Activated T-cell treated with anti-CD3 and anti-CD28 coated beads, Interleukin-2, amount 50 U/mL, for 4 hours (primary cell): Measurements from ENCODE around the gene CAMK1D. TPM values are rescaled to one million over a fixed set of nuclear protein-coding genes. Genes with fewer than 3 reads are reported as not detected.

Experiments used
- ATAC-seq, 2 donors: fragments of 200-7000 bp; cut with Tn5 transposase; one replicate each; pipeline ENCODE4 v1.10.0; 2021
- DNase-seq: peaks from one replicate; pipeline ENCODE4 v3.0.0-alpha.2; 2020
- H3K27me3 Mint-ChIP-seq: one replicate; pipeline ENCODE4 v1.8.0; 2021; ENCODE audit warnings: low read depth, mixed read lengths
- H3K36me3 Mint-ChIP-seq: one replicate; pipeline ENCODE4 v1.8.0; 2022; ENCODE audit warnings: mixed read lengths; ENCODE audit not compliant: insufficient read depth
- H3K4me1 Mint-ChIP-seq: one replicate; pipeline ENCODE4 v1.8.0; 2021; ENCODE audit warnings: low read depth, mixed read lengths
- H3K4me3 Mint-ChIP-seq: one replicate; pipeline ENCODE4 v1.8.0; 2021; ENCODE audit warnings: mild to moderate bottlenecking, moderate library complexity, mixed read lengths
- H3K9me3 Mint-ChIP-seq: one replicate; pipeline ENCODE4 v1.8.0; 2021; ENCODE audit warnings: mixed read lengths
- total RNA-seq, 3 donors: library from RNA; stranded (reverse); gene quantifications; one replicate each; pipeline ENCODE4 v1.2.1, GENCODE V29; 2021

The CAMK1D gene
- total RNA-seq, 3 donors from 2014 or later, result 6.3 to 7.8 (median 6.7) TPM

- H3K36me3 Mint-ChIP-seq, result peaks cover 5% of the 10 kb centered on the region
Measured at GRCh38 chr10:12509016-12509793, 159.9 kb downstream of the CAMK1D start.

GRCh38 chr10:12509794-12510100 lies 160.4 kb downstream of the CAMK1D start:
- no peak overlapping the region for H3K4me3 Mint-ChIP-seq
- H3K4me1 Mint-ChIP-seq, result peaks cover 55% of the 10 kb centered on the region
- H3K27me3 Mint-ChIP-seq, result no peaks in the 10 kb centered on the region
- ATAC-seq (no peak), DNase-seq (no peak)
- no peaks in the 10 kb centered on the region for H3K9me3 Mint-ChIP-seq
- peaks cover 5% of the 10 kb centered on the region for H3K36me3 Mint-ChIP-seq

More at GRCh38 chr10:12509016-12509793, 159.9 kb downstream of the CAMK1D start:
- DNase-seq, result no peak
- Mint-ChIP-seq H3K9me3 (no peaks in the 10 kb centered on the region), H3K4me1 (peaks cover 52% of the 10 kb centered on the region), H3K4me3 (no peak overlapping the region), H3K27me3 (no peaks in the 10 kb centered on the region)
- ATAC-seq, result peak; percentile 52 to 68

- Mint-ChIP-seq H3K4me3 (no peak overlapping the region), H3K36me3 (peaks cover 3% of the 10 kb centered on the region), H3K27me3 (no peaks in the 10 kb centered on the region), H3K4me1 (peaks cover 48% of the 10 kb centered on the region), H3K9me3 (no peaks in the 10 kb centered on the region)
- DNase-seq, result no peak
- ATAC-seq, result no peak
Measured at GRCh38 chr10:12510501-12510941, 161.2 kb downstream of the CAMK1D start.

- ATAC-seq, result no peak
- H3K4me1 Mint-ChIP-seq, result peaks cover 45% of the 10 kb centered on the region
- H3K36me3 Mint-ChIP-seq, result peaks cover 3% of the 10 kb centered on the region
- no peaks in the 10 kb centered on the region for H3K9me3 Mint-ChIP-seq
- no peak overlapping the region for H3K4me3 Mint-ChIP-seq
- H3K27me3 Mint-ChIP-seq, result no peaks in the 10 kb centered on the region
- no peak for DNase-seq
Measured at GRCh38 chr10:12510984-12511383, 161.6 kb downstream of the CAMK1D start.

GRCh38 chr10:12511651-12512050 lies 162.3 kb downstream of the CAMK1D start:
- no peak for ATAC-seq
- peaks cover 45% of the 10 kb centered on the region for H3K4me1 Mint-ChIP-seq
- peaks cover 3% of the 10 kb centered on the region for H3K36me3 Mint-ChIP-seq
- DNase-seq, result no peak
- H3K4me3 Mint-ChIP-seq, result no peak overlapping the region
- H3K27me3 Mint-ChIP-seq, result no peaks in the 10 kb centered on the region
- no peaks in the 10 kb centered on the region for H3K9me3 Mint-ChIP-seq

GRCh38 chr10:12512332-12513002 lies 163.1 kb downstream of the CAMK1D start:
- DNase-seq, result no peak
- Mint-ChIP-seq H3K4me3 (no peak overlapping the region), H3K4me1 (peaks cover 37% of the 10 kb centered on the region), H3K36me3 (peaks cover 3% of the 10 kb centered on the region), H3K27me3 (no peaks in the 10 kb centered on the region), H3K9me3 (no peaks in the 10 kb centered on the region)
- ATAC-seq, result no peak

GRCh38 chr10:12513003-12513365 lies 163.6 kb downstream of the CAMK1D start:
- Mint-ChIP-seq H3K9me3 (no peaks in the 10 kb centered on the region), H3K4me1 (peaks cover 32% of the 10 kb centered on the region)

GRCh38 chr10:12513775-12514673 lies 164.7 kb downstream of the CAMK1D start:
- Mint-ChIP-seq H3K9me3 (no peaks in the 10 kb centered on the region), H3K4me1 (peaks cover 22% of the 10 kb centered on the region), H3K36me3 (no peaks in the 10 kb centered on the region), H3K4me3 (no peak overlapping the region), H3K27me3 (no peaks in the 10 kb centered on the region)
- ATAC-seq, result peak; percentile 39 to 52
- DNase-seq, result no peak

More at GRCh38 chr10:12513003-12513365, 163.6 kb downstream of the CAMK1D start:
- ATAC-seq, result no peak
- H3K4me3 Mint-ChIP-seq, result no peak overlapping the region
- DNase-seq, result no peak
- H3K36me3 Mint-ChIP-seq, result peaks cover 3% of the 10 kb centered on the region
- H3K27me3 Mint-ChIP-seq, result no peaks in the 10 kb centered on the region

- Mint-ChIP-seq H3K4me3 (no peak overlapping the region), H3K36me3 (no peaks in the 10 kb centered on the region), H3K27me3 (no peaks in the 10 kb centered on the region), H3K4me1 (peaks cover 5% of the 10 kb centered on the region), H3K9me3 (peaks cover 8% of the 10 kb centered on the region)
- DNase-seq, result no peak
- no peak for ATAC-seq
Measured at GRCh38 chr10:12518024-12518423, 168.7 kb downstream of the CAMK1D start.

GRCh38 chr10:12521423-12521822 lies 172.1 kb downstream of the CAMK1D start:
- Mint-ChIP-seq H3K4me3 (no peak overlapping the region), H3K9me3 (peaks cover 15% of the 10 kb centered on the region), H3K27me3 (no peaks in the 10 kb centered on the region), H3K36me3 (peaks cover 2% of the 10 kb centered on the region), H3K4me1 (peaks cover 7% of the 10 kb centered on the region)
- ATAC-seq (no peak), DNase-seq (no peak)

GRCh38 chr10:12526311-12526710 lies 177.0 kb downstream of the CAMK1D start:
- Mint-ChIP-seq H3K36me3 (peaks cover 2% of the 10 kb centered on the region), H3K4me3 (no peak overlapping the region), H3K27me3 (no peaks in the 10 kb centered on the region), H3K9me3 (peaks cover 11% of the 10 kb centered on the region), H3K4me1 (peaks cover 7% of the 10 kb centered on the region)
- ATAC-seq (no peak), DNase-seq (no peak)

- Mint-ChIP-seq H3K36me3 (peaks cover 4% of the 10 kb centered on the region), H3K4me3 (no peak overlapping the region), H3K4me1 (peaks cover 4% of the 10 kb centered on the region), H3K27me3 (no peaks in the 10 kb centered on the region), H3K9me3 (peaks cover 7% of the 10 kb centered on the region)
- ATAC-seq (no peak), DNase-seq (no peak)
Measured at GRCh38 chr10:12529976-12530375, 180.6 kb downstream of the CAMK1D start.

GRCh38 chr10:12531305-12532220 lies 182.2 kb downstream of the CAMK1D start:
- no peak for DNase-seq
- peaks cover 4% of the 10 kb centered on the region for H3K36me3 Mint-ChIP-seq
- no peak overlapping the region for H3K4me3 Mint-ChIP-seq
- no peaks in the 10 kb centered on the region for H3K27me3 Mint-ChIP-seq
- peaks cover 7% of the 10 kb centered on the region for H3K4me1 Mint-ChIP-seq
- peaks cover 3% of the 10 kb centered on the region for H3K9me3 Mint-ChIP-seq
- no peak for ATAC-seq
